Measurements from ENCODE around the gene YPEL5.

YPEL5 gene

DNA sequence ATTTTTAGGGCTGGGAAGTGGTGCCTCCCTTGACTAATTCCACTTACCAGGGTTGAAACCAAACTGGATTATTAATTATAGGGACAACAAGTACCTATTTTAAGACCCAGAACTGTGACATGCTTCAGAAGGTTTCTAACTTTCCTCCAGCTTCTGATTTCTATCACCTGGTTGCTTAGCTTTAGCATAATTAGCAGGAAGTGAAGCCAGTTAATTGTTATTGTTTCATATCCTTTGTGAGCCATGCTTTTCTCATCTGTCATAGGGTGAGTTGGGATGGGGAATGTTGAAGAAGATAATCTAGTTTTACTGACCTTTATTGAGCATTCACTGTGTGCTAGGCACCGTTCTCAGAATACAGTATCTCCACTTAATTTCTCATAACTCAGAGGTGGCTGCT lies 3.2 kb downstream of the YPEL5 start:
- H3K4me1 Mint-ChIP-seq, result peaks cover 48% of the 10 kb centered on the region
- no peaks in the 10 kb centered on the region for H3K27me3 Mint-ChIP-seq
- no peak for ATAC-seq
- no peak for DNase-seq
- H3K9me3 Mint-ChIP-seq, result no peaks in the 10 kb centered on the region
- peak overlapping the region; percentile 2 to 83 for H3K4me3 Mint-ChIP-seq
- peak overlapping the region in 1 of 2 donors; percentile 74 for H3K27ac Mint-ChIP-seq

DNA sequence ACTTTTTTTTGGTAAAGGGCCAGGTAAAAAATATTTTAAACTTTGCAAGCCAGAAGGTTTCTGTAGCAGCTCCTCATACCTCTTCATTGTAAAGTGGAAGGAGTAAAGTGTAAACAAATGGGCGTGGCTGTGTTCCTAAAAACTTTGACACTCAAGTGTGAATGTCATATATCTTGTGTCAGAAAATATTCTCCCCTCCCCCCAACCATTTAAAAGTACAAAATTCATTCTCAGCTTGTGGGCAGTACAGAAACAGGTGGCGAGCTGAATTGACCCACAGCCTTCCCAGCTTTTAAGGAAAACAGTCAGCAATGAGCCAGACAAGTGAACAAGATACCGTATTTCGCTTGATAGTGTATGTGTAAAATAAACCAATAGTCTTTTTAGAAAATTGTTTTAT lies 4.0 kb downstream of the YPEL5 start:
- peak overlapping the region in 1 of 2 donors; percentile 4 for H3K27ac Mint-ChIP-seq
- H3K27me3 Mint-ChIP-seq, result no peaks in the 10 kb centered on the region
- H3K4me1 Mint-ChIP-seq, result peaks cover 47% of the 10 kb centered on the region
- no peak for ATAC-seq
- H3K9me3 Mint-ChIP-seq, result no peaks in the 10 kb centered on the region
- no peak for DNase-seq
- no peak overlapping the region for H3K4me3 Mint-ChIP-seq

DNA sequence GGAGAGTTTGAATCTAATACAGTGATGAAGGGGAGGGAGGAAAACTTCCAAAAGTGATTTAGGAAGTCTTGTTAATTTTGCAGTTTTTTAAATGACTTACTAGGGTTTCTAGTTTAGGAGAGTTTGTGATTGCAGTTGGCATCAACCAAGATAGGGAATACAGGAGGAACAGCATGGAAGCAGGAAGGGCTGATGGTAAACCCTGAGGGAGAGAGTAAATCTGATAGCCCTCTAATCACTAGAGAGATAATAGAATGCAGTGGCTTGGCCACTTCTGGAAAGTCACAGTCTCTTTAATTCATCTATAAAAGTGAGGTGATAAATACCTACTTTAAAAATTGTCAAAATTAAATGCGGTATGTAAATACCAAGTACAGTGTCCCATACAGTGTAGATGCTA lies 5.6 kb downstream of the YPEL5 start:
- Mint-ChIP-seq H3K9me3 (no peaks in the 10 kb centered on the region), H3K4me1 (peaks cover 63% of the 10 kb centered on the region), H3K4me3 (no peak overlapping the region), H3K27me3 (no peaks in the 10 kb centered on the region), H3K27ac (no peak overlapping the region)
- DNase-seq (no peak), ATAC-seq (no peak)

DNA sequence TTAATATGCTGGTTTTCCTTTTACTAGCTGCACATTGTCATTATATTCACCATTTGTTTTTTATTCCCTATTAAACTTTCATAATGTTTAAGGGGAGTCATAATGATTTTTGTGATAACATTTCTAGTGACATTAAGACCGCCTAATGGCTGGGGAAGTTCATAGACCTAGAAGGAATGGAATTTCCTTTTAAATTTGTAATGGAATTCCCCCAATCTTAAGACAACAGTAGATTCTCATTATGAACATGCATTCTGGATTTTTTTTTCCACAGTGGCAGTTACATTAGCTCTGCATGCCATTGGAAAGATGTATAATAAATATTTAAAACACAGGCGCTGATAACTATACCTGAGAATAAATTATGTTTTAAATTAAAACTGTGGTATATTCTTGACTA lies 8.4 kb downstream of the YPEL5 start:
- no peak for DNase-seq
- Mint-ChIP-seq H3K27ac (no peak overlapping the region), H3K4me3 (no peak overlapping the region), H3K9me3 (no peaks in the 10 kb centered on the region), H3K4me1 (peaks cover 54% of the 10 kb centered on the region), H3K27me3 (no peaks in the 10 kb centered on the region)
- ATAC-seq, result no peak

GRCh38 chr2:30155889-30156658 lies 9.3 kb downstream of the YPEL5 start:
- peak; percentile 49 for ATAC-seq
- H3K4me3 Mint-ChIP-seq, result no peak overlapping the region
- H3K27ac Mint-ChIP-seq, result peak overlapping the region in 1 of 2 donors; percentile 66
- no peaks in the 10 kb centered on the region for H3K27me3 Mint-ChIP-seq
- DNase-seq, result no peak
- peaks cover 46% of the 10 kb centered on the region for H3K4me1 Mint-ChIP-seq
- no peaks in the 10 kb centered on the region for H3K9me3 Mint-ChIP-seq

- peak overlapping the region in 1 of 2 donors; percentile 2 for H3K27ac Mint-ChIP-seq
- no peaks in the 10 kb centered on the region for H3K27me3 Mint-ChIP-seq
- H3K4me3 Mint-ChIP-seq, result no peak overlapping the region
- DNase-seq (no peak), ATAC-seq (no peak)
- peaks cover 45% of the 10 kb centered on the region for H3K4me1 Mint-ChIP-seq
- H3K9me3 Mint-ChIP-seq, result no peaks in the 10 kb centered on the region
These were observed 10.8 kb downstream of the YPEL5 start for GRCh38 chr2:30157616-30158015.

DNA sequence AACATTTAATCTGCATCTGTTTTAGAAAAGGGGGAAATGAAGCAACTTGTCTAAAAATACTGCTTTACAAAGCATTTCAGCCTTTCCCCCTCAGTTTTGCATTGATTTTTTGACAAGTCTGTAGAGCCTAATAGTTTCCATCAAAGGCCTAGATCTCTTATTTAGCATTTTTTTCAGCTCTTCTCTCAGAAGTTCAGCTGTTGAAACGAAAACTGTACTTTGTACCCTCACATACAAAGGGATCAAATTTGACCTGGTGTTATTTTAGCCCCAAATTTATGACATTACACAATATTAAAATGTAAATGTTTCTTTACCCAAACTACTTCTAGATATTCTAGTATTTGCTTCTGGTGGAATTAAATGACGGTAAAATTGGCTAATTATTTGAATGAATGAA lies 13.0 kb downstream of the YPEL5 start:
- Mint-ChIP-seq H3K9me3 (no peaks in the 10 kb centered on the region), H3K27ac (no peak overlapping the region), H3K4me3 (no peak overlapping the region), H3K27me3 (no peaks in the 10 kb centered on the region), H3K4me1 (peaks cover 41% of the 10 kb centered on the region)
- ATAC-seq, result no peak
- DNase-seq, result no peak

- Mint-ChIP-seq H3K27me3 (no peaks in the 10 kb centered on the region), H3K4me1 (peaks cover 26% of the 10 kb centered on the region), H3K9me3 (no peaks in the 10 kb centered on the region), H3K4me3 (no peak overlapping the region), H3K27ac (peak overlapping the region in 1 of 2 donors; percentile 48)
- ATAC-seq, result no peak
- no peak for DNase-seq
These were observed 15.3 kb downstream of the YPEL5 start for GRCh38 chr2:30161929-30162706.

DNA sequence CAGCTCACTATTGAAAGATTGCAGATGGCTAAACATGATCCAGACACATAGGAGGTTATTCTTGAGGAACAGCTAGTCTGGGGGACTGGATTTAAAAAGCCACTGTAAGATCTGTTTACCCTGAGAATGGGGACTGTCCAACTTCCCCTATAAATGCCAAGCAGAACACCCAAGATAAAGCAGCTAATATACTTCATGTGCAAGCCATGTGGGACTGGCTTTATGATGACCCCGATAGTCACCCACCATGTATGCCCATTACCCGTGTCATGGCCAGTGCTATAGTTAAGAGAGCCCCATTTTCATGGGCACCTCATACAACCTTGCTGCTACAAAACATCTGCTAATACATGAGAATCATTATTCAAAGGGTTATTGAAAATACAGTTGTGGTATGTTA lies 16.0 kb downstream of the YPEL5 start:
- Mint-ChIP-seq H3K4me3 (no peak overlapping the region), H3K27me3 (no peaks in the 10 kb centered on the region), H3K9me3 (no peaks in the 10 kb centered on the region), H3K27ac (no peak overlapping the region), H3K4me1 (peaks cover 19% of the 10 kb centered on the region)
- ATAC-seq (no peak), DNase-seq (no peak)

GRCh38 chr2:30164131-30164925 lies 17.5 kb downstream of the YPEL5 start:
- H3K4me3 Mint-ChIP-seq, result no peak overlapping the region
- ATAC-seq (no peak), DNase-seq (no peak)
- H3K27me3 Mint-ChIP-seq, result no peaks in the 10 kb centered on the region
- peaks cover 8% of the 10 kb centered on the region for H3K4me1 Mint-ChIP-seq
- H3K9me3 Mint-ChIP-seq, result no peaks in the 10 kb centered on the region
- peak overlapping the region in 1 of 2 donors; percentile 86 for H3K27ac Mint-ChIP-seq

DNA sequence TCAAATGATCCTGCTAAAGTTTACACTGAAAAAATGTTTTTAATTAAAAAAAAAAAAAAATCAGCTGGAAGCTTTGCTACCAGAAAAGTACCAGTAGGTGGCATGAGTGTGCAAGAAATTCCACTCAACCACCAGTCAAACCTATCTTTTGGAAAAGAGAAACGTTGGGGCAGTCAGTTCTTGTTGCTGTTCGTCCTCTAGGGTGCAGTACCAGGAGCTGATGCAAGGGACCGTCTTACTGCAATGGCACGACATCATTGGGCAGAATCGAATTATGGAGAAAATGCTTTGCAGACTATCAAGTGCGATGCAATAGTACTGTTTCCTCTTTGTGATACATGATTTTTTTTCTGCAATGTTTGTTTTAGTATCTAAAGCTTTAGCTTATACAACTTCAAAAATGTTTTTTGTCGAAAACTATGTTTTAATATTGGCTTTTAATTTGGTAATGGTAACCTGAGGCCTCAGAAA lies 18.3 kb downstream of the YPEL5 start:
- H3K4me1 Mint-ChIP-seq, result peaks cover 8% of the 10 kb centered on the region
- ATAC-seq, result peak; percentile 100
- no peak overlapping the region for H3K4me3 Mint-ChIP-seq
- no peaks in the 10 kb centered on the region for H3K27me3 Mint-ChIP-seq
- peak; percentile 65 to 78 for DNase-seq
- no peak overlapping the region for H3K27ac Mint-ChIP-seq
- no peaks in the 10 kb centered on the region for H3K9me3 Mint-ChIP-seq

GRCh38 chr2:30165617-30166016 lies 18.8 kb downstream of the YPEL5 start:
- Mint-ChIP-seq H3K27ac (no peak overlapping the region), H3K9me3 (no peaks in the 10 kb centered on the region)

GRCh38 chr2:30172627-30173026 lies 25.8 kb downstream of the YPEL5 start:
- Mint-ChIP-seq H3K27ac (no peak overlapping the region), H3K9me3 (no peaks in the 10 kb centered on the region), H3K4me1 (no peaks in the 10 kb centered on the region), H3K4me3 (no peak overlapping the region), H3K27me3 (no peaks in the 10 kb centered on the region)
- DNase-seq, result no peak
- ATAC-seq, result no peak

More at GRCh38 chr2:30165617-30166016, 18.8 kb downstream of the YPEL5 start:
- DNase-seq, result no peak
- Mint-ChIP-seq H3K4me3 (no peak overlapping the region), H3K27me3 (no peaks in the 10 kb centered on the region), H3K4me1 (peaks cover 8% of the 10 kb centered on the region)
- no peak for ATAC-seq

GRCh38 chr2:30177440-30177839 lies 30.6 kb downstream of the YPEL5 start:
- H3K27me3 Mint-ChIP-seq, result no peaks in the 10 kb centered on the region
- ATAC-seq, result no peak
- no peaks in the 10 kb centered on the region for H3K4me1 Mint-ChIP-seq
- no peak for DNase-seq
- H3K9me3 Mint-ChIP-seq, result no peaks in the 10 kb centered on the region
- no peak overlapping the region for H3K4me3 Mint-ChIP-seq
- peak overlapping the region in 1 of 2 donors; percentile 65 for H3K27ac Mint-ChIP-seq

- DNase-seq, result no peak
- H3K27me3 Mint-ChIP-seq, result no peaks in the 10 kb centered on the region
- no peak overlapping the region for H3K4me3 Mint-ChIP-seq
- no peaks in the 10 kb centered on the region for H3K4me1 Mint-ChIP-seq
- H3K9me3 Mint-ChIP-seq, result no peaks in the 10 kb centered on the region
- H3K27ac Mint-ChIP-seq, result no peak overlapping the region
- ATAC-seq, result no peak
These were observed 31.1 kb downstream of the YPEL5 start for GRCh38 chr2:30177956-30178355.
